ENCODE results near the gene CBY1. TPM values are rescaled to one million over a fixed set of nuclear protein-coding genes. Genes with fewer than 3 reads are reported as not detected.
A peak's percentile ranks its signal among the peaks of the same experiment; 100 is the strongest.

CBY1 gene
- total RNA-seq, 1 donor from 2014 or later: 38.5 TPM

DNA sequence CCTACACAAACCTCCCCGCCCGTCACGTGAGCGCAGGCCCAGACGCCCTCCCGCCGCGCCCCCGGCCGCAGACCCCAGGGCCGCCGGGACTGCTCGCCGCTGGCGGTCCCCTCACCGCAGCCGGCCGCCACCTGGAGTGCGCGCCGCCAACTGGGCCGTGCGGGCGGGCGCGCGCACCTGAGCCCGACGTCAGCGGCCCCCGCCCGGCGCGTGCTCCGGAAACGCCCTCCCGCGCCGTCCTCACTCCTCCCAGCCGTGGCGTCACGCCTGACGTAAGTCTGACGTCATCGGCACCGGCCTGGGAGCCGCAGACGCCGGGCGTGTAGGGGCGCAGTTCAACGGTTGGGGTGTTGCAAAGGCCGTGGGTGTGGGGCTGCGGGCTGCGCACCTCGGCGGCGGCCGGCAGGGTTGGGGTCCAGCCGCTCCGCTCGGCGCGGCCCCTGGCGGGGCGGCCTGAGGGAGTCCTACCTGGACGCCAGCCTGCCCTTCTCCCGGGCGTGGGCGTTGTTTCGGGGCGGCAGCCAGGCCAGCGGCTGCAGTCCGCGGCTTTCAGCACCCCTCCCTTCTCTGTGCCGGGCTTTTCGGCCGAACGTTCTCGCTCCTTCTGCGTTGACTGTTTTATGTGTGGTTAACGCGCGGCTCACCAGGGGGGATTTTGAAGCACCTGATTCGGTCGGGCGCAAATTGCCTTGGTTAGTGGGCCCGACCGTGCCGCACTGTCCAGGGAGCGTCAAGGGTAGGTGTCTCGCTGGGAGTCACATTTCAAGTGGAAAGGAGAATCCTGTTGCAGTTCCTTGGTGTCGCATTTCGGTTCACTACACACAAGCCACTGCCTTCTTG lies 44.6 kb downstream of the CBY1 start, which contains the start of gene JOSD1:
Gene JOSD1, minus strand, starts transcription at position 155 of the 840 bp plus-strand sequence. CDS start 956 bp downstream, outside the sequence.
- peak; percentile 90 for DNase-seq (ENCODE audit: low spot score)

GRCh38 chr22:38704654-38705234 lies 48.3 kb downstream of the CBY1 start:
- DNase-seq (ENCODE audit: low spot score): no peak

DNA sequence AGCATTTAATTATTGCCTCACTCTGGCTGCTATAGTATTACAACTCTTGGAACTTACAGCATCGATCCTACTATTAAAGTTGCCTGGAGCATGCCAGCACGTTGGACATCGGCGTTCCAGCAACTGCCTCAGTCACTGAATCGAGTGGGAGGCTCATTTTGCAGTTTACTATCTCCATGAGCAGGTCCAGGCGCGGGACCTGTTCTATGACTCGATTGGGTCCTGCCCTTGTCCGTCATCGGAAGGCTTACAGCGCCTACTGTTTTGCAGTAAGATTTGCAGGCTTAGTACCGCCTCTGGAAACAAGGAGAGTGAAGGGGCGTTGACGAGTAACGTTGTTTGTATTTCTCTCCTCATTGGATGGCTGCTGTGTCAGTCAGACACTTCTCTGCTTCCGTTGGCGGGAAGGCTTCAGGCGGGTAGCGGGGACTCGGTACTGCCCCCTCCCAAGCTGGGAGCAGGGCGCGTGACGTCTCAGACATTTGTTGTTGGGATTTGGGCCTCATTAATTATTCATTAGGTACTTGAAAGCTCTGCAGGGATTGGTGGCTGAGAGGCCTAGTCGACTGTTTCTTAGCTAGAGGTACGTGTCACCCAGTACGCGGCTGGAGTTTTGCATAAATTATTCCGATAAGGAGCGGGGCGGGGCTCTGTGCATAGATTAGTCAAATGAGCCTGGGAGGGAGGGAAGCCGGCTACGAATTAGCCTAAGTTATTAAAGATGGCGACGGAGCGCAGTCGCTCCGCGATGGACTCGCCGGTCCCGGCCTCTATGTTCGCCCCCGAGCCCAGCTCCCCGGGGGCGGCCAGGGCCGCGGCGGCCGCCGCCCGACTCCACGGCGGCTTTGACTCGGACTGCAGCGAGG lies 49.0 kb downstream of the CBY1 start, which contains the start of gene GTPBP1:
Gene GTPBP1, plus strand, starts transcription at position 710 of the 866 bp plus-strand sequence. Its CDS starts 12 bp downstream, at position 722.
- peak; percentile 100 for DNase-seq (ENCODE audit: low spot score)

DNA sequence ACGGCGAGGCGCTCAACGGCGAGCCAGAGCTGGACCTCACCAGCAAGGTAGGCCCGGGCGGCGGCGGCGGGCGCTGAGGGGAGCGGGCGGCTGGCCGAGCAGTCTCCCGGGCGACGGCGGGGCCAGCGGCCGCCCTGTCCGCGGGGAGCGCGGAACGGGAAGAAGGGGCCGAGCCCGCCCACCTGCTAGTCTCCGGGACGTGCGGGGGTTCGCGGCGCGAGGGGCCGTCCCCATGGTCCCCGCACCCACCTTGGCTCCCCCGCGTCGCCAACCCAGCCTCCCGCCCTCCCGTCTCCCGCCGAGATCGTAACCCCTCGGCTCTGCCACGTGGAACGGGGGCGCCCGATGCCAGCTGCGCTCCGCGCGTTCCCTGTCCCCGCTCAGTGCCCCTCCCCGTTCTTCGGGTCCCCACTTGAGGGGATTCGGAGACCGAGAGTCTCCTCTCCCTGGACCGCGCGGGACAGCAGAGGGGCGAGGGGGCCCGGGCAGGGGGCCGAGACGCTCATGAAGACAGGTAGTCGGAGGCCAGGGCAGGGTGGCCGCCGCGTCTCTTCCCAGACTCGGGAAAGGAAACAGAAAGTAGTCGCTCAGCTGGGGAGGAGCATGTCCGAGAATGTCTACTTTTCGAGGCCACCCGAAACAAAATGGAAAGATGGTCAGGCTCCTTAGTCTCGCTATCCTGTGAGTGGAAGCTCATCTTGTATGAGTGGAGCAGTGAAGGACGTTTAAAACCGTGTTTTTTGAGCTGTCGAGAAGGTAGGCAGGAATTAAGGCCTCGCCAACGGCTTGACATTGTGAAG lies 49.9 kb downstream of the CBY1 start:
- DNase-seq (ENCODE audit: low spot score): peak; percentile 61

DNA sequence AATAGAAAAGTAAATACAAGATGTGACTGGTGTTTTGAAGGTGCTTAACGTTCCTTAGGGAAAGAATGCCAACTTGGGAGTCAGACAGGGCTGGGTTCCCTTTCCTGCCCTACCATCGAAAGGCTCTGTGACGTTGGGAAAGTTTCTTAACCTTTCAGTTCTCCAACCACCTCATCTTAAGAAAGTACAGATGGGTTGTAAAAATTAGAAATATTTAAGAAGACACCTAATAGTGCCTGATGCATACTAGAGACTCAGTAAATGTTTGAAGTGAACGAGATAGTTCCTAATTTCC lies 50.4 kb downstream of the CBY1 start:
- no peak for DNase-seq (ENCODE audit: low spot score)

- no peak for DNase-seq (ENCODE audit: low spot score)
Measured at GRCh38 chr22:38707346-38707745, 50.9 kb downstream of the CBY1 start.

DNA sequence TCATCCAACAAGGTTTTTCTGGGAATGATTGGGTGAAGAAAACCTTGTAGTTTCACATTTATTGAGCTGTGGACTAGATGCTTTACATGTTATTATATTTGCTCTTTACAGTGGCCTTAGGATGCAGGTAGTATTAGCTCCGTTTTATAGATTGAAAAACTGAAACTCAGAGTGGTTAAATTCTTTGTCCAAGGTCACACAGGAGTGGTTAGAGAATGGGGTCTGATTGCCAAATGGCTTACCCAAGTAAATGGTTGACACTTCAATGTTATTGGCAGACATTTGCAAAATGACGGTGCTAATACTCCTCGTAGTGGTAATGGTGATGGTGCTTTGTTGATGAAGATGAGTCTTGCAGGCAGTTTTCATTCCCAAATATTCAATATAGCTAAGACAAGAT lies 51.5 kb downstream of the CBY1 start:
- no peak for DNase-seq (ENCODE audit: low spot score)

DNA sequence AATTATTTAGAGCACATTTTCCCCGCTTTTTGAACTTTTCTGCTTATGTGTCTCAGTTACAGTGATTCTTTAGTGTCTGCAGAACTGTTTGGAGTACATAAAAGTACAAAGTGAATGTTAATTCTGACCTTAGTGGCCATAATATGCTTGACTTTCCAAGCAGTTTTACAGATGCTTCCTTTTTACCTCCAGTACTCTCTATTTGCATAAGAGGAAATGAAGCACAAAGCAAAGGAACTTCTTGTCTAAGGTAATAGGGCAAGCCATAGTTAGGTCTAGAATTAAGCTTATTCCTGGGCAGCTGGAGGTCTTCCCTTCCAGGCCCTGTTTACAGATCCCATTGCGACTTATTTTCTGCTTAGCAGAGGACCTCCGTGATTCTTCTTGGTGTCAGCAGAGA lies 52.9 kb downstream of the CBY1 start:
- no peak for DNase-seq (ENCODE audit: low spot score)

DNA sequence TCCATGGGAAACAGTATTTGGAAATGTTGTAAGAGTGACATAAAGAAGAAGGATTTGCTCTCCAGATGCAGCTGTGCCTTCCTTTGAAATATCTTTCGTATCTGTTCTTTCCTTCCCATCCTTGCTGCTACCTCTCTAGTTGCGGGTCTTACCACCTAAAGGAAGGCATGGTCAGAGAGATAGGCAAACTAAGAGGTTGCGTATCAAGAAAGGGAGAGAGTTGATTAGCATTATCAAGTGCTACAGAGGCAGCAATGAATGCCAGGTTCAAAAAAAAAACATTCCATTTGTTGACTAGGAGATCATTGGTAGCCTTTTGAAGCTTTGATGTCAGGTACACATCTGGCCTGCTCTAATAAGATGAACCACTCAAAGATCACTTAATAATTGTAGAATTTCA lies 53.9 kb downstream of the CBY1 start:
- no peak for DNase-seq (ENCODE audit: low spot score)

DNA sequence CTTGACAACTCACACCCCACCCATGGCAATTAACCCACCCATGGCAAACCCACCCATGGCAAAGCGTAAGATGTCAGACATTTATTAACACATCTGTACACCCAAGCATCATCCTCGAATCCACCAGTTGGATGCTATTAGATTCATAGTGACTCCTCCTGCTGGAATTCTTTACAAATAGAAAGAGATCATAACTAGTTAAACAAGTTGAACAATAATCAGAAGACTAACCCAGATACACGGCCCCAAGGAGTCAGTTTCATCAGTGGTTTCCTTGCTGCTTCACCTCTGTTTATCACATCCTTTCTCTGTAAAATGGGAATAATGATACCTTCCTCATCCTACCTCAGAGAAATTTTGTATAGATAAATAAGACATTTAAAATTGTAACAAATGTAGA lies 54.4 kb downstream of the CBY1 start:
- no peak for DNase-seq (ENCODE audit: low spot score)

GRCh38 chr22:38712486-38713207 lies 56.2 kb downstream of the CBY1 start:
- DNase-seq (ENCODE audit: low spot score): no peak

- no peak for DNase-seq (ENCODE audit: low spot score)
Measured at GRCh38 chr22:38713921-38714320, 57.5 kb downstream of the CBY1 start.

GRCh38 chr22:38715176-38715764 lies 58.8 kb downstream of the CBY1 start:
- no peak for DNase-seq (ENCODE audit: low spot score)

DNA sequence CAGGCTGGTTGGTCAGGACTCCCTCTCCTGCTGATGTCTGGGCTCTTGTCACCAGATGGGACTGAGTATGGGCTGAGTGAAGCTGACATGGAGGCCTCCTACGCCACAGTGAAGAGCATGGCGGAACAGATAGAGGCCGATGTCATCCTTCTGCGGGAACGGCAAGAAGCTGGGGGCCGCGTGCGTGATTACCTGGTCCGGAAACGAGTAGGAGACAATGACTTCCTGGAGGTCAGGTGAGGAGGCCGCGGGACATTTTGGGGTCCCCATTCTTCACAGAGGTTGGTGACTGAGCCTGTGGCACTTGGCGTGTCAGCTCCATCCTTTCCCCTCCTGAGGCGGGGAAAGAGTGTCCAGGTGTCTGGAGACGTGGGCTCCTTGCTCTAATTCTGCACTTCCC lies 59.4 kb downstream of the CBY1 start:
- no peak for DNase-seq (ENCODE audit: low spot score)

- DNase-seq (ENCODE audit: low spot score): no peak
Measured at GRCh38 chr22:38716271-38716670, 59.8 kb downstream of the CBY1 start.

DNA sequence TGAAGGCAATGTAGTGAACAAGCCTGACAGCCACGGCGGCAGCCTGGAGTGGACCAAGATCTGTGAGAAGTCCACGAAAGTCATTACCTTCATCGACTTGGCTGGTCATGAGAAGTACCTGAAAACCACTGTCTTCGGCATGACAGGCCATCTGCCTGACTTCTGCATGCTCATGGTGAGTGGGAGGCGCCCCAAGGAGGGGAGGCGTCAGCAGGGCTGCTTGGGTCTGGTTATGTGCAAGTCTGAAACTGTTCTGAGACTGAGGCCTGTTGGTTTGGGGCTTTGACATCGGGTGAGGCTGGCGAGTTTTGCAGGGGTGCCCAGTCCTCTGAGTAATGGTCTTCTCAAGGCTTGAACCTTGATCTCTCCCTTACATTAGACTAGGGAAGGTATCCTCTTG lies 60.4 kb downstream of the CBY1 start:
- DNase-seq (ENCODE audit: low spot score): no peak

DNA sequence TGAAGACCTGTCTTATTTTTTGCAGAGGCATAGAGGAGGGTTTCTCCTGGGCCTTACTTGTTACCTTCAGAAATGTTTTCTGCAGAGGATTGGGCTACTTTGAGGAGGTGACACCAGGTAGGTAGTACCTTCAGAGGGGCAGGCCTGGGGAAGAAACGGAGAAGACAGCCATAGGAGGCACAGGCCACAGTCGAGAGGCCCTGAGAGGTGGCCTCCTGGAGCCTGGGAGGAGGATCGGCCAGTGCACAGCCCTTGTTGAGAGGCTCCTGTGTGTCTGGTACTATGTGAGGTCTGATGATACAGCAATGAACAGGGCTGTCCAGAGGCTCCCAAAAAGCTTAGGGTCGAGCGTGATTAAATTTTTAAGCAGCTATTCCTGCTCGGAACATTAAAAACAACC lies 60.8 kb downstream of the CBY1 start:
- no peak for DNase-seq (ENCODE audit: low spot score)

DNA sequence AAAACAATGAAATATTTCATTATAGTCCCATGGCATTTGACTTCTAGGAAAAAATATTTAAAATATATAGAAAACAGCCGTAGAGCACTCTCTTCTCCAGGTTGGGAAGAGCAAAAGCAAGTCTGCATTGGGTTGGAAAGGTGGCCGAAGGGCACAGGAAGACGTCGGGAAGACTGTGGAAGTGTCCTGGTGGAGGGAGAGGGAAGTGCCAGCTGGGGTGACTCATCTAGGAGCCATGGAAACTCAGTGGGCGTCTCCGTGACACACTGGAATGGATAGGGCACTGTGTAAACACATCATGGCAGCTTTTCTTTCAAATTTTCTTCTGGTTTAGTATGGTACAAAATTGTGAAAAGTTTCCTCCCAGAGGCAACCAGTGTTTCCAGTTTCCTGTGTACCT lies 62.0 kb downstream of the CBY1 start:
- DNase-seq (ENCODE audit: low spot score): peak; percentile 51

GRCh38 chr22:38719196-38719595 lies 62.8 kb downstream of the CBY1 start:
- no peak for DNase-seq (ENCODE audit: low spot score)

DNA sequence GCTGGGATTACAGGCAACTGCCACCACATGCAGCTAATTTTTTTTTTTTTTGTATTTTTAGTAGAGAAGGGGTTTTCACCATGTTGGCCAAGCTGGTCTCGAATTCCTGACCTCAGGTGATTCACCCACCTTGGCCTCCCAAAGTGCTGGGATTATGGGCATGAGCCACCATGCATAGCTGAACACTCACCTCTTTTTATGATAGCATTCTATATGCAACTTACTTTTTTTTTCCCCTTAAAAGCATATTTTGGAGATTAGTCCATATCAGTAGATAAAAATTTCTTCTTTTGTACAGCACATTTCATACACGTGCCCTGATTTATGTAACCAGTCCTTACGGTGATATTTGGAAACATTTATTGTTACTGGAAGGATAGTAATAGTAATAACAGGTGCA lies 63.9 kb downstream of the CBY1 start:
- no peak for DNase-seq (ENCODE audit: low spot score)
